Measurements from ENCODE around the gene MAGI3.
"Not testable (repeated sequence)": the region's sequence is repeated elsewhere in the genome, so short reads cannot be mapped to it uniquely, and the experiment has no call there.

MAGI3 gene

DNA sequence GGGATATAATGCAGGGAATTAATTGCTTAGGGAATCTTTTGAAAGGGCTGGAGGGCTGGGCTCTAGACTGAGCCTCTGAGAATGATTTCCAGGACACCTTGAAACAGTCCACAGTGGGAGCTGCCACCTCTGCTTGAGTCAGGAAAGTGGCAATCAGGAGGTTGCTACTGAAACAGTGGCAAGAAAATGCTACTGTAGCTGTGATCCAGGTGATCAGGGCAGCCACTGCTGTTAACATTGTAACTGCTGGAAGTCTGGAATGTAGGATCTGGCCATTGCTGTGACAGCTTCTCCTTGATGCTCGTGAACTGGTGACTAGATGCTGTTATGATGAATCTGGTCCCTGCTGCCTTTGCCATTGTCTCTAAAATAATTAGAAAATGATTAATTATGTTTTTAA, 12.8 kb downstream of the MAGI3 start:
- CTCF ChIA-PET = interaction anchor here (0.9 to 1.8 kb wide), 2 partner anchors 9 to 30 kb away, joined by 3 to 4 read pairs; no protein-coding TSS in a partner anchor
- DNase-seq (ENCODE audit: low read depth, low spot score) = no peak
- TF ChIP-seq, protein P1, sequence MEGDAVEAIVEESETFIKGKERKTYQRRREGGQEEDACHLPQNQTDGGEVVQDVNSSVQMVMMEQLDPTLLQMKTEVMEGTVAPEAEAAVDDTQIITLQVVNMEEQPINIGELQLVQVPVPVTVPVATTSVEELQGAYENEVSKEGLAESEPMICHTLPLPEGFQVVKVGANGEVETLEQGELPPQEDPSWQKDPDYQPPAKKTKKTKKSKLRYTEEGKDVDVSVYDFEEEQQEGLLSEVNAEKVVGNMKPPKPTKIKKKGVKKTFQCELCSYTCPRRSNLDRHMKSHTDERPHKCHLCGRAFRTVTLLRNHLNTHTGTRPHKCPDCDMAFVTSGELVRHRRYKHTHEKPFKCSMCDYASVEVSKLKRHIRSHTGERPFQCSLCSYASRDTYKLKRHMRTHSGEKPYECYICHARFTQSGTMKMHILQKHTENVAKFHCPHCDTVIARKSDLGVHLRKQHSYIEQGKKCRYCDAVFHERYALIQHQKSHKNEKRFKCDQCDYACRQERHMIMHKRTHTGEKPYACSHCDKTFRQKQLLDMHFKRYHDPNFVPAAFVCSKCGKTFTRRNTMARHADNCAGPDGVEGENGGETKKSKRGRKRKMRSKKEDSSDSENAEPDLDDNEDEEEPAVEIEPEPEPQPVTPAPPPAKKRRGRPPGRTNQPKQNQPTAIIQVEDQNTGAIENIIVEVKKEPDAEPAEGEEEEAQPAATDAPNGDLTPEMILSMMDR (IDR thresholded peaks at IDR 0.05; ENCODE audit: insufficient read depth, low read length, missing control alignments) = no peak
- H3K4me3 ChIP-seq (ENCODE audit: low read depth, low read length) = no peak overlapping the region
- POLR2A ChIA-PET = no interaction called here

DNA sequence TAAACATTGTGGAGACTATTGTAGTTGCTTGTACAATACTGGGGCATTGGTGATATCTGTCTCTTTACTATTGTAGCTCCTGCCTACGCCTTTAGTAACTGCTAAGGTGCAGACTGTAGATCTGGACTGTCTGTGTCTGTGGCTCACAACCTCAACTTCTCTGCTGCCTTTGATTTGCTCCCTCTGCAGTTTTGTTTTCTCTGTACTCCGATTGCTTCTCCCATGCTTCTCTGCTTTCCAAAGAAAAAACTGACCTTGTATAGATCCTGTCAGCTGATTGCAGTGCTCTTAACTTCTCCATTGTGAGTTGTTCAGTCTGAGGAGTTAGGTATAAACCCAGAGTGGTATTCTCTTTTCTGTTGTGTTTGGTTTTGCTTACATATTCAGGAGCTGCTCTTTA, 15.3 kb downstream of the MAGI3 start:
- TF ChIP-seq, protein P1 (IDR thresholded peaks at IDR 0.05; ENCODE audit: insufficient read depth, low read length, missing control alignments) = no peak
- CTCF ChIA-PET = no interaction called here
- no peak for DNase-seq (ENCODE audit: low read depth, low spot score)
- POLR2A ChIA-PET = no interaction called here
- H3K4me3 ChIP-seq (ENCODE audit: low read depth, low read length) = no peak overlapping the region

DNA sequence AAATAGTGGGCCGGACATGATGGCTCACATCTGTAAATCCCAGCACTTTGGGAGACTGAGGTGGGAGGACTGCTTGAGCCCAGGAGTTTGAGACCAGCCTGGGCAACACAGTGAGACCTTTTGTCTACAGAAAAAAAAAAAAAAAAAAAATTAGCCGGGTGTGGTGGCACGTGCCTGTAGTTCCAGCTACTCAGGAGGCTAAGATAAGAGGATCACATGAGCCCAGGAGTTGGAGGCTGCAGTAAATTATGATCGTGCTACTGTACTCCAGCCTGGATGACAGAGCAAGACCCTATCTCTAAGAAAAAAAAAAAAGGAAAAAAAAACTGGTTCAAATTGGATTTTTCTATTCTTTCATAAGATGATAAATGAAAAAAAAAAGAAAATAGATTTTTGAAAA, 15.8 kb downstream of the MAGI3 start:
- DNase-seq (ENCODE audit: low read depth, low spot score); H3K4me3 ChIP-seq (ENCODE audit: low read depth, low read length); CTCF ChIA-PET; POLR2A ChIA-PET: not testable (repeated sequence)

DNA sequence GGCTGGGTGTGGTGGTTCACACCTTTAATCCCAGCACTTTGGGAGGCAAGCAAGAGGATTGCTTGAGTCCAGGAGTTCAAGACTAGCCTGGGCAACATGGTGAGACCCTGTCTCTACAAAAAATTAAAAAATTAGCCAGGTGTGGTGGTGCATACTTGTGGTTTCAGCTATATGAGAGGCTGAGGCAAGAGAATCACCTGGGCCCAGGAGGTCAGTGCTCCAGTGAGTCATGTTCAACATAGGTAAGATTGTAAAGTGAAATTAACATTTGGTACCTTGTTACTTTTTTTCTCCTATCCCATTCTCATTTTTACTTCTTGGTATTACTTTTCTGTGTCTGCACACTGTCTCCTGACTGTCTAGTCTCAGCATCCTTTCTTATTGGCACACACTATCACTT, 19.0 kb downstream of the MAGI3 start:
- DNase-seq (ENCODE audit: low read depth, low spot score) = no peak
- no peak overlapping the region for H3K4me3 ChIP-seq (ENCODE audit: low read depth, low read length)
- TF ChIP-seq, protein P1 (IDR thresholded peaks at IDR 0.05; ENCODE audit: insufficient read depth, low read length, missing control alignments) = no peak
- ChIA-PET CTCF (no interaction called here), POLR2A (no interaction called here)

DNA sequence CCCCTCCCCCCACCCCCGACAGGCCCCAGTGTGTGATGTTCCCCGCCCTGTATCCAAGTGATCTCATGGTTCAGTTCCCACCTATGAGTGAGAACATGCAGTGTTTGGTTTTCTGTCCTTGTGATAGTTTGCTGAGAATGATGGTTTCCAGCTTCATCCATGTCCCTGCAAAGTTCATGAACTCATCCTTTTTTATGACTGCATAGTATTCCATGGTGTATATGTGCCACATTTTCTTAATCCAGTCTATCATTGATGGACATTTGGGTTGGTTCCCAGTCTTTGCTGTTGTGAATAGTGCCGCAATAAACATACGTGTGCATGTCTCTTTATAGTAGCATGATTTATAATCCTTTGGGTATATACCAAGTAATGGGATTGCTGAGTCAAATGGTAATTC, 21.7 kb downstream of the MAGI3 start:
- H3K4me3 ChIP-seq (ENCODE audit: low read depth, low read length); DNase-seq (ENCODE audit: low read depth, low spot score); CTCF ChIA-PET; POLR2A ChIA-PET: not testable (repeated sequence)

DNA sequence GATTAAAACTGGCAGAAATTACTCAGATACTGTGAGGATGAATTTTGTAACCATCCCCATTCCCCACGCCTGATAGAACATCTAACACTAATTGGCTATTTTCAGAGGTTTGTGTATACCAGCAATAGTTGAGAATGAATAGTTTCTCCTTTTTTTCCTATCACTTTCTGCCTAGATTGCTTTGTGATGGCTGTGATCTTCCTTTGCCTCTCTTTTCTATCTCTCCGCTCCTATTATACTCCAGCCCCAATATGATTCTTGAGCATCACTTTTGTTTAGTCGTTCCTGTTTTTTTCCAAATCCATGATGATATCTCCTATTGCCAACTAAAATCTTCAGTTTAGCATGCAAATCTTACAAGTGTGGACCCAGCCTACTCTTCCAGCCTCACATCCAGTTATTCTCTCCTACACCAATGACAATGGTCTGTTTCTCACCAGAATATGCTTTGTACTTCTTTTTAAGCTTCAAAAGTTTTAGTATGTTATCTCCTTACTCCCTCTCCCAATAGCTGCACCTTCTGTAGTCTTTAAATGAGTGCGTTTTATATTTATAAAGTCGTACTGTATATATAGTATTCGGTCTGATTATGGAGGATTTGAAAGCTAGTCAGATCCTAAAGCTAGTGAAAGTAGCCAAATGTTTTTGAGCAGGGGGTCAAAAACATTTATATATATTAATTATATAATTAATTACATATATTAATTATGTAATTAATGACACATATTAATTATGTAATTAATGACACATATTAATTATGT, 25.2 kb downstream of the MAGI3 start:
- H3K4me3 ChIP-seq (ENCODE audit: low read depth, low read length) = no peak overlapping the region
- no peak for DNase-seq (ENCODE audit: low read depth, low spot score)
- POLR2A ChIA-PET = no interaction called here
- TF ChIP-seq, protein P1 (IDR thresholded peaks at IDR 0.05; ENCODE audit: insufficient read depth, low read length, missing control alignments) = no peak
- CTCF ChIA-PET = no interaction called here

DNA sequence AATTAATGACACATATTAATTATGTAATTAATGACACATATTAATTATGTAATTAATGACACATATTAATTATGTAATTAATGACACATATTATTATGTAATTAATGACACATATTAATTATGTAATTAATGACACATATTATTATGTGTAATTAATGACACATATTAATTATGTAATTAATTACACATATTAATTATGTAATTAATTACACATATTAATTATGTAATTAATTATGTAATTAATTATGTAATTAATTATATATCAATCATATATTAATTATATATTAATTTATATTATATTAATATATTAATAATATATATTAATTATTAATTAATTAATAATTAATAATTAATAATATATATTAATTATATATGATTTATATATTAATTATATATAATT, 25.8 kb downstream of the MAGI3 start:
- not testable (repeated sequence) for DNase-seq (ENCODE audit: low read depth, low spot score)

DNA sequence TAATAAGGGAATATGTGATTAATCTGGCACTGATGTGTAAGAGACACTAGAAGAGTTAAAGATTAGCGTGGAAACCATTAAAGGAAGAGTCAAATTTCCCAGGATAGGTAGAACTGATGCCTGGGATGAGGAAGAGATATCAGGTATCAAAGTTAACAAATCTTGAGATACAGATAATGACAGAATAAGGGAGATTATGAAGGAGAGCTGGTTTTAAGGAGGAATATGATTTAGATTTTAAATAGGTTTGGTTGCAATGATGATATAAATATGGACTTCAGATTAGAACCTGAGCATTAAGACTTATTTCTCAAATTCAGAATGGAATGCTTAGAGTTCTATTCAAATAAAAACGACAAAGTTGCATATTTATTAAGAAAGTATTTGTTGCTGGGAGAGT, 26.2 kb downstream of the MAGI3 start:
- CTCF ChIA-PET = interaction anchor here (0.6 kb wide), 1 partner anchor 296 kb away, joined by 3 read pairs; no protein-coding TSS in a partner anchor
- POLR2A ChIA-PET = no interaction called here
- DNase-seq (ENCODE audit: low read depth, low spot score) = no peak
- TF ChIP-seq, protein P1 (IDR thresholded peaks at IDR 0.05; ENCODE audit: insufficient read depth, low read length, missing control alignments) = no peak
- H3K4me3 ChIP-seq (ENCODE audit: low read depth, low read length) = no peak overlapping the region

More for the DNA sequence above, 25.8 kb downstream of the MAGI3 start:
- POLR2A ChIA-PET; H3K4me3 ChIP-seq (ENCODE audit: low read depth, low read length): not testable (repeated sequence)
- CTCF ChIA-PET = interaction anchor here (0.6 kb wide), 1 partner anchor 296 kb away, joined by 3 read pairs; no protein-coding TSS in a partner anchor
